K562 (cell line): ENCODE results near the gene NDUFAF4. TPM values are rescaled to one million over a fixed set of nuclear protein-coding genes. Genes with fewer than 3 reads are reported as not detected.

Experiments used
- AFF4 ChIP-seq: sonication (generic); formaldehyde crosslinking; IDR thresholded peaks from 2 replicates; pipeline ENCODE4 v1.8.0; 2023; ENCODE audit warnings: mild to moderate bottlenecking, missing genetic modification reagents
- BCOR ChIP-seq: fragments of 450-650 bp; IDR thresholded peaks from 2 replicates; pipeline ENCODE4 v1.6.1; 2016
- HEY1 ChIP-seq: fragments of 250-450 bp; sonication (Bioruptor Pico); IDR thresholded peaks from 2 replicates; pipeline ENCODE4 v1.5.0; 2020; ENCODE audit warnings: mild to moderate bottlenecking, moderate library complexity, borderline replicate concordance
- NFE2 ChIP-seq: IDR thresholded peaks from 2 replicates; pipeline ENCODE4 v1.6.1; 2014; ENCODE audit warnings: antibody characterized with exemption, low read depth
- POLR3A ChIP-seq: IDR thresholded peaks from 2 replicates; pipeline ENCODE4 v1.6.1; 2011; ENCODE audit warnings: borderline replicate concordance, mild to moderate bottlenecking, moderate library complexity; ENCODE audit not compliant: insufficient read length, insufficient read depth; ENCODE audit errors: extremely low read depth
- SETDB1 ChIP-seq: IDR thresholded peaks from one replicate; pipeline ENCODE4 v1.6.1; 2012; ENCODE audit warnings: low read length, control low read depth, inconsistent platforms
- SMC3 ChIP-seq: conservative IDR thresholded peaks from 2 replicates; pipeline ENCODE4 v1.6.1; 2011; ENCODE audit warnings: low read depth, low read length, improper control_type of control experiment; ENCODE audit not compliant: insufficient read depth
- polyA plus RNA-seq, 8 experiments: library from polyadenylated mRNA; depleted of rRNA in 4 of 8; stranded (reverse) in 5 of 8; unstranded in 3 of 8; fragments of >200 nt; fragmentation: Nextera tagmentation in 2 of 8; fragmentation: Illumina TruSeq in 1 of 8; extraction: Ambion mirVana in 2 of 8; extraction: Trizol in 1 of 8; gene quantifications; 2 replicates each; pipeline versions ENCODE4 v1.2.1 to v1.2.3, GENCODE V29; 2011 to 2014; ENCODE audit warnings: inconsistent platforms in 1 of 8, missing spikeins in 1 of 8
- total RNA-seq, 7 experiments: library from RNA; depleted of rRNA in 6 of 7; stranded (reverse); fragments of >200 nt in 6 of 7; fragmentation: Illumina TruSeq in 2 of 7; extraction: Trizol in 2 of 7; gene quantifications; 2 replicates each; pipeline versions ENCODE4 v1.2.1 to v1.2.3, GENCODE V29; 2011 to 2021; ENCODE audit warnings: low replicate concordance in 1 of 7
- TF ChIP-seq, protein P1 (sequence below): sonication (generic); formaldehyde crosslinking; IDR thresholded peaks from 2 replicates; pipeline ENCODE4 v1.8.1; 2023; ENCODE audit warnings: mild to moderate bottlenecking, missing genetic modification reagents, moderate library complexity
- TF ChIP-seq, protein P2 (sequence below): sonication (generic); formaldehyde crosslinking; IDR thresholded peaks from 2 replicates; pipeline ENCODE4 v1.8.0; 2022; ENCODE audit warnings: mild to moderate bottlenecking, low read depth, missing genetic modification reagents

The NDUFAF4 gene
- total and polyA plus RNA-seq, 9 of the 15 experiments (the other 6 are each of a cell fraction or from before 2014, with no cell fraction given): 45.0 to 418 (median 136) TPM

DNA sequence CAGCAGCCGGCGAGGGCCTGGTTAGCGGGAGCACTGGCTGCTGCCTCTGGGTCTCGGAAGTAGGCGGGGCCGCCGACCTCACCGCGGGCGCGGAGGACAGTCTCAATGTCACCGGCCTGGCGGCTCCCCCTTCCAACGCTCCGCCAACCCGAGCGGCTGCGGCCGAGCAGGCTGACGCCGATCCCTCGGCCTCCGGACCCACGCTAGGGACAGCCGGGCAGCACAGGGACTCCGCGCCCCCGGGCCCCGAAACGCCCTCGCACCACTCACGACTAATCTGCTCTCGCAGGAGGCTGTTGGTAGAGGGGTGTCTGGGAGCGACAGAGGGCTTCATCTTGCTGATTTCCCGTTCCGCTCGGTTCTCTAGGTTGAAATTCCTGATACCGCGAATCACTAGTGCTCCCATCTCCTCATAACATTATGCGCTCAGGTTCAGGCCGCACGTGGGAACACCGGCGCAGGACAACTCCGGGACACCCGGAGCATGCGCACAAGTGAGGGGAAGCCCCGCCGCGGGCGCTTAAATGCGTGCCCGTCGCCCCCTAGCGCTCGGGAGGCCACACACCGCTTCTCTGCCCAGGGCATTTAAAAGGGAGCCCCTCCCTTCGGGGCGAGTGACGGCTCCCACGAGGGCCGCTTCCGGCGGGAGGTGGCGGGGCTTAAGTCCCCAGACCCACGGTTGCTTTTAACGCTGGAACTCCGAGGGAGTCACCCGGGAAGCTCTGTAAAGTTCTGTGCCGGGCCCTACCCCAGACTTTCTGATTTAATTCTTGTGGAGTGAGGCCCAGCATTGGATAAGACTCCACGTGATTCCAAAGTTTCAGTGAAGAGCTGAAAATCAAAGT, at the start of gene NDUFAF4 (continued):
- TF ChIP-seq SMC3: peak; percentile 59
- TF ChIP-seq, protein P1, sequence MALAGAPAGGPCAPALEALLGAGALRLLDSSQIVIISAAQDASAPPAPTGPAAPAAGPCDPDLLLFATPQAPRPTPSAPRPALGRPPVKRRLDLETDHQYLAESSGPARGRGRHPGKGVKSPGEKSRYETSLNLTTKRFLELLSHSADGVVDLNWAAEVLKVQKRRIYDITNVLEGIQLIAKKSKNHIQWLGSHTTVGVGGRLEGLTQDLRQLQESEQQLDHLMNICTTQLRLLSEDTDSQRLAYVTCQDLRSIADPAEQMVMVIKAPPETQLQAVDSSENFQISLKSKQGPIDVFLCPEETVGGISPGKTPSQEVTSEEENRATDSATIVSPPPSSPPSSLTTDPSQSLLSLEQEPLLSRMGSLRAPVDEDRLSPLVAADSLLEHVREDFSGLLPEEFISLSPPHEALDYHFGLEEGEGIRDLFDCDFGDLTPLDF: peak; percentile 67; the same call in 1 of the 2 replicates
- no peak for TF ChIP-seq AFF4 (CRISPR knock-in tag)
- TF ChIP-seq HEY1 (CRISPR knock-in tag): 0 out of 2 replicates have a peak, but pooled peaks have one; percentile 20
- no peak for TF ChIP-seq BCOR
- peak; percentile 13; the same call in 1 of the 2 replicates for TF ChIP-seq NFE2
- TF ChIP-seq POLR3A: no peak
- TF ChIP-seq, protein P2, sequence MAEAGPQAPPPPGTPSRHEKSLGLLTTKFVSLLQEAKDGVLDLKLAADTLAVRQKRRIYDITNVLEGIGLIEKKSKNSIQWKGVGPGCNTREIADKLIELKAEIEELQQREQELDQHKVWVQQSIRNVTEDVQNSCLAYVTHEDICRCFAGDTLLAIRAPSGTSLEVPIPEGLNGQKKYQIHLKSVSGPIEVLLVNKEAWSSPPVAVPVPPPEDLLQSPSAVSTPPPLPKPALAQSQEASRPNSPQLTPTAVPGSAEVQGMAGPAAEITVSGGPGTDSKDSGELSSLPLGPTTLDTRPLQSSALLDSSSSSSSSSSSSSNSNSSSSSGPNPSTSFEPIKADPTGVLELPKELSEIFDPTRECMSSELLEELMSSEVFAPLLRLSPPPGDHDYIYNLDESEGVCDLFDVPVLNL (CRISPR knock-in tag): peak; percentile 50; the same call in 1 of the 2 replicates
- TF ChIP-seq SETDB1: no peak
